A549 treated with RU486 at 1 μM for 4 hours (cell line): ENCODE results near the gene SFTPA2. TPM values are rescaled to one million over a fixed set of nuclear protein-coding genes. Genes with fewer than 3 reads are reported as not detected.

Source experiments
- total RNA-seq: library from RNA; stranded (reverse); fragments of 200-300 nt; extraction: Qiagen RNA extraction; gene quantifications from 5 replicates; pipeline ENCODE4 v1.2.3, GENCODE V29; 2022; ENCODE audit warnings: low read depth

The SFTPA2 gene
- total RNA-seq = not detected in 5 replicates

GRCh38 chr10:79560160-79560709 is at the start of gene SFTPA2:
TSS of gene SFTPA2 (minus strand) at chr10:79560407. CDS start at chr10:79559483, 924 bp downstream.

GRCh38 chr10:79511891-79512583 is 48.2 kb downstream of the SFTPA2 start, which contains the start of gene EIF5AL1:
TSS of gene EIF5AL1 (plus strand) at chr10:79512533. CDS start at chr10:79512650, 117 bp downstream.

Other genes starting within 250 kb of the SFTPA2 start
- gene PPIF, start 212.9 kb downstream of the SFTPA2 start, total RNA-seq = 151 to 207 TPM (median 167 TPM) in 5 replicates
- gene ZCCHC24, start 114.8 kb downstream of the SFTPA2 start, total RNA-seq = 2.6 to 5.0 TPM (median 4.7 TPM) in 5 replicates
- gene EIF5AL1, start 47.9 kb downstream of the SFTPA2 start, total RNA-seq = 2.1 to 3.7 TPM (median 3.1 TPM) in 5 replicates
- not detected in 5 replicates for gene SFTPA1, start 50.5 kb upstream of the SFTPA2 start, total RNA-seq
- gene NUTM2B, start 142.8 kb upstream of the SFTPA2 start, total RNA-seq = 0.08 to 0.40 TPM (median 0.29 TPM) in 5 replicates